Cardiac fibroblast (primary cell): ENCODE measurements around the gene KCNJ10.

ENCODE experiments used
- DNase-seq, 2 donors: peaks; one replicate each; pipeline versions ENCODE4 v3.0.0 to v3.0.0-alpha.2; 2010; ENCODE audit warnings: low read depth in 2 of 2
- H3K4me3 ChIP-seq, 2 donors: replicated peaks in 1 of 2; 1 replicate in 1 of 2; 2 replicates in 1 of 2; pipeline ENCODE4 v1.5.1; 2011; ENCODE audit warnings: low read depth in 2 of 2, low read length in 2 of 2, mild to moderate bottlenecking in 2 of 2, moderate library complexity in 1 of 2
- CTCF ChIP-seq: IDR thresholded peaks from one replicate; pipeline ENCODE4 v1.5.1; 2011; ENCODE audit warnings: low read depth, mild to moderate bottlenecking, low read length, inconsistent platforms

The KCNJ10 gene

GRCh38 chr1:160043543-160043942, 26.4 kb downstream of the KCNJ10 start:
- no peak for TF ChIP-seq CTCF
- DNase-seq, result no peak
- no peak overlapping the region for H3K4me3 ChIP-seq

- H3K4me3 ChIP-seq, result no peak overlapping the region
- no peak for TF ChIP-seq CTCF
- DNase-seq, result no peak
These were observed 29.5 kb downstream of the KCNJ10 start for GRCh38 chr1:160040476-160040875.

- peak overlapping the region; percentile 86 to 87 for H3K4me3 ChIP-seq
- DNase-seq, result peak in 1 of 2 donors; percentile 6
- no peak for TF ChIP-seq CTCF
These were observed 37.7 kb downstream of the KCNJ10 start for GRCh38 chr1:160032165-160032820.

GRCh38 chr1:160031365-160032164, 38.4 kb downstream of the KCNJ10 start, which contains the start of gene PIGM:
PIGM (minus strand) TSS chr1:160031990; CDS start chr1:160031739, 251 bp downstream.
- TF ChIP-seq CTCF, result no peak
- H3K4me3 ChIP-seq, result peak within 1 kb of the TSS; percentile 86 to 87
- peak; percentile 88 to 90 for DNase-seq

- peak in 1 of 2 donors; percentile 4 for DNase-seq
- peak overlapping the region; percentile 86 to 87 for H3K4me3 ChIP-seq
- TF ChIP-seq CTCF, result no peak
These were observed 39.1 kb downstream of the KCNJ10 start for GRCh38 chr1:160030657-160031364.

GRCh38 chr1:160028426-160028825, 41.5 kb downstream of the KCNJ10 start:
- H3K4me3 ChIP-seq, result no peak overlapping the region
- DNase-seq, result no peak
- no peak for TF ChIP-seq CTCF
